Measurements from ENCODE around the gene MED1. TPM values are rescaled to one million over a fixed set of nuclear protein-coding genes. Genes with fewer than 3 reads are reported as not detected.

MED1 gene
- total and polyA plus RNA-seq, 9 of the 15 experiments (the other 6 are each of a cell fraction or from before 2014, with no cell fraction given), result 14.0 to 59.8 (median 46.7) TPM

DNA sequence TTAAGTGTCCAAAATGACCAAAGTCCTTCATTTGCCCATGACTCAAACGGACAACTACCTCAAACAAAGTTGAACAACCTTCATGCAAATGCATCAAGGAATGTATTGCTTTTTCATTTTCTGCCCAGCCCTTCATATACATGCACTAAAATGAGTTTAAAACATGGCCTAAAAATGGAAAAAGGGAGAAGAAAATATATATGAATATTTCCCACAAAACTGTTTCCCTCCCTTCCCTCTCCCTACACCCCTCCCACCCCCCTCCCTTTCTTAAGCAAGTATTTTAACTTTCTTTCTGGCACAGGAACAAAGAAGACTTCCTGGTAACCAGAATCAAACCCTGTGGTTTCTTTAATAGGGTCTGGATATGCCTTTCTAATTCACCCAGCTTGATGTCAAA lies 44.1 kb downstream of the MED1 start:
- no TSS peak for BruUV-seq (replicated peaks)
- ATAC-seq, result no peak
- WGBS (ENCODE audit: insufficient coverage, low coverage, missing lambda C conversion rate), result 69% methylated on average over 1 of the region's 1 CpG
- peaks cover 69% of the 10 kb centered on the region for H3K36me3 ChIP-seq (ENCODE audit: control insufficient read depth, insufficient read depth, low read length)
- in situ Hi-C loops (cut with MboI), result no loop called here
- ChIA-PET POLR2A (interaction anchor here (0.7 to 0.8 kb wide), 2 partner anchors 10 to 44 kb away, joined by 3 to 5 read pairs; partner anchors contain the start of gene MED1), CTCF (ENCODE audit: low intra/inter-chr PET ratio) (no interaction called here)
- peaks cover 4% of the 10 kb centered on the region for H3K9me1 ChIP-seq (ENCODE audit: control insufficient read depth, insufficient read depth, low read length)
- intact Hi-C loops (cut with micrococcal nuclease), result no loop called here
- H3K27ac ChIP-seq (ENCODE audit: extremely low read depth, low read depth, low read length), result no peak overlapping the region
- H4K20me1 ChIP-seq (replicated peaks; ENCODE audit: control insufficient read depth, insufficient read depth, low read length), result no peaks in the 10 kb centered on the region
- peaks cover 4 to 9% of the 10 kb centered on the region in 2 experiments; a peak in 3 of 5 replicates for H3K4me1 ChIP-seq (replicated peaks in 1 of 2; ENCODE audit: control insufficient read depth in 2 of 2, insufficient read depth in 2 of 2, low read length in 2 of 2)
- TF ChIP-seq HDAC2 (IDR thresholded peaks at IDR 0.05), result no peak
- no peak for TF ChIP-seq TARDBP (IDR thresholded peaks at IDR 0.05)
- TF ChIP-seq TEAD1 (CRISPR knock-in tag; IDR thresholded peaks at IDR 0.05), result no peak
- TF ChIP-seq RBM17 (IDR thresholded peaks at IDR 0.05; ENCODE audit: borderline replicate concordance, low read depth, low read length), result no peak
- no peak for DNase-seq (ENCODE audit: extremely low read depth in 1 of 4, low spot score in 3 of 4)
- H3K4me3 ChIP-seq, result no peak overlapping the region
- no peaks in the 10 kb centered on the region; the same call in 2 of the 3 replicates for H3K79me2 ChIP-seq (ENCODE audit: control insufficient read depth, insufficient read depth, low read length)
- H3K4me2 ChIP-seq (ENCODE audit: insufficient read depth, low read length), result no peak overlapping the region
- no peak overlapping the region for H3K9ac ChIP-seq (ENCODE audit: insufficient read depth in 1 of 2, low read depth in 2 of 2, low read length in 2 of 2)
- FAIRE-seq, result no peak
- H3K9me3 ChIP-seq (replicated peaks; ENCODE audit: control insufficient read depth, insufficient read depth, low read depth, low read length), result no peaks in the 10 kb centered on the region
- H3K27me3 ChIP-seq (ENCODE audit: control insufficient read depth in 2 of 2, insufficient read depth in 2 of 2, low read length in 2 of 2), result no peaks in the 10 kb centered on the region
- H2AFZ ChIP-seq (ENCODE audit: low read depth, low read length), result no peak overlapping the region

DNA sequence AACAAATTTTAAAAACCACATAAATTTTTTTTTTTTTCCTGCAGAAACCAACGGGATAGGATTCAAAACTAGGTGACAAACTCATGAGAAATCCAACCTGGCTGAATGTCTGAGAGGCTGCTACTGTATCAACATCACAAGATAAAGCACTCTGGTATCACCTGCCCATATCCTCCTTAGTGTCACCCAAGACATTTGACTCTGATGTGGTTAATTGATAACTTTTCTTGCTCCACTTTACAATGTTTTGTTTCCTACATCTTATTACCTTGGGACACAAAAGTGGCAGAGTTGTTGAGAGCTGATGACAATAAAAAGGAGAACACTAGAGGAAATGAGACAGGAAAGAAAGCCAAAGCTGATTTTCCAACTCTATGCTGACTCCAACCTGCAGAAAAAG lies 45.6 kb downstream of the MED1 start:
- in situ Hi-C loops (cut with MboI), result no loop called here
- Histone ChIP-seq H3K36me3 (ENCODE audit: control insufficient read depth, insufficient read depth, low read length) (peaks cover 58% of the 10 kb centered on the region), H3K4me3 (no peak overlapping the region), H3K27me3 (ENCODE audit: control insufficient read depth in 2 of 2, insufficient read depth in 2 of 2, low read length in 2 of 2) (no peaks in the 10 kb centered on the region), H3K4me2 (ENCODE audit: insufficient read depth, low read length) (no peak overlapping the region), H3K79me2 (ENCODE audit: control insufficient read depth, insufficient read depth, low read length) (peaks cover 10% of the 10 kb centered on the region), H3K9me1 (ENCODE audit: control insufficient read depth, insufficient read depth, low read length) (peaks cover 4% of the 10 kb centered on the region), H3K9ac (ENCODE audit: insufficient read depth in 1 of 2, low read depth in 2 of 2, low read length in 2 of 2) (no peak overlapping the region), H3K4me1 (replicated peaks in 1 of 2; ENCODE audit: control insufficient read depth in 2 of 2, insufficient read depth in 2 of 2, low read length in 2 of 2) (peaks cover 9 to 16% of the 10 kb centered on the region in 2 experiments; a peak in 3 of 5 replicates), H3K27ac (ENCODE audit: extremely low read depth, low read depth, low read length) (peak overlapping the region; percentile 63; the same call in 1 of the 3 replicates), H2AFZ (ENCODE audit: low read depth, low read length) (no peak overlapping the region), H3K9me3 (replicated peaks; ENCODE audit: control insufficient read depth, insufficient read depth, low read depth, low read length) (no peaks in the 10 kb centered on the region), H4K20me1 (replicated peaks; ENCODE audit: control insufficient read depth, insufficient read depth, low read length) (peaks cover 9% of the 10 kb centered on the region; the same call in 1 of the 2 replicates)
- ATAC-seq (no peak), FAIRE-seq (peak; percentile 46), DNase-seq (ENCODE audit: extremely low read depth in 1 of 4, low spot score in 3 of 4) (no peak)
- WGBS (ENCODE audit: insufficient coverage, low coverage, missing lambda C conversion rate), result 33% methylated on average over 1 of the region's 1 CpG
- CTCF ChIA-PET (ENCODE audit: low intra/inter-chr PET ratio), result no interaction called here
- POLR2A ChIA-PET, result interaction anchor here (0.6 to 1.4 kb wide), 2 partner anchors 14 to 15 kb away, joined by 3 to 5 read pairs; no protein-coding TSS in a partner anchor
- intact Hi-C loops (cut with micrococcal nuclease), result no loop called here
- TF ChIP-seq ZNF124 (CRISPR knock-in tag; IDR thresholded peaks at IDR 0.05), result no peak
- TF ChIP-seq NFE2L1 (tag; IDR thresholded peaks at IDR 0.05; ENCODE audit: borderline replicate concordance, low read depth), result no peak
- TF ChIP-seq, protein P1, sequence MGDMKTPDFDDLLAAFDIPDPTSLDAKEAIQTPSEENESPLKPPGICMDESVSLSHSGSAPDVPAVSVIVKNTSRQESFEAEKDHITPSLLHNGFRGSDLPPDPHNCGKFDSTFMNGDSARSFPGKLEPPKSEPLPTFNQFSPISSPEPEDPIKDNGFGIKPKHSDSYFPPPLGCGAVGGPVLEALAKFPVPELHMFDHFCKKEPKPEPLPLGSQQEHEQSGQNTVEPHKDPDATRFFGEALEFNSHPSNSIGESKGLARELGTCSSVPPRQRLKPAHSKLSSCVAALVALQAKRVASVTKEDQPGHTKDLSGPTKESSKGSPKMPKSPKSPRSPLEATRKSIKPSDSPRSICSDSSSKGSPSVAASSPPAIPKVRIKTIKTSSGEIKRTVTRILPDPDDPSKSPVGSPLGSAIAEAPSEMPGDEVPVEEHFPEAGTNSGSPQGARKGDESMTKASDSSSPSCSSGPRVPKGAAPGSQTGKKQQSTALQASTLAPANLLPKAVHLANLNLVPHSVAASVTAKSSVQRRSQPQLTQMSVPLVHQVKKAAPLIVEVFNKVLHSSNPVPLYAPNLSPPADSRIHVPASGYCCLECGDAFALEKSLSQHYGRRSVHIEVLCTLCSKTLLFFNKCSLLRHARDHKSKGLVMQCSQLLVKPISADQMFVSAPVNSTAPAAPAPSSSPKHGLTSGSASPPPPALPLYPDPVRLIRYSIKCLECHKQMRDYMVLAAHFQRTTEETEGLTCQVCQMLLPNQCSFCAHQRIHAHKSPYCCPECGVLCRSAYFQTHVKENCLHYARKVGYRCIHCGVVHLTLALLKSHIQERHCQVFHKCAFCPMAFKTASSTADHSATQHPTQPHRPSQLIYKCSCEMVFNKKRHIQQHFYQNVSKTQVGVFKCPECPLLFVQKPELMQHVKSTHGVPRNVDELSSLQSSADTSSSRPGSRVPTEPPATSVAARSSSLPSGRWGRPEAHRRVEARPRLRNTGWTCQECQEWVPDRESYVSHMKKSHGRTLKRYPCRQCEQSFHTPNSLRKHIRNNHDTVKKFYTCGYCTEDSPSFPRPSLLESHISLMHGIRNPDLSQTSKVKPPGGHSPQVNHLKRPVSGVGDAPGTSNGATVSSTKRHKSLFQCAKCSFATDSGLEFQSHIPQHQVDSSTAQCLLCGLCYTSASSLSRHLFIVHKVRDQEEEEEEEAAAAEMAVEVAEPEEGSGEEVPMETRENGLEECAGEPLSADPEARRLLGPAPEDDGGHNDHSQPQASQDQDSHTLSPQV (IDR thresholded peaks at IDR 0.05), result no peak
- no peak for TF ChIP-seq JUNB (CRISPR knock-in tag; conservative IDR thresholded peaks at IDR 0.05)
- BruUV-seq (replicated peaks), result no TSS peak

All from K562 (cell line).